Measurements from ENCODE around the gene THAP4.
"Not testable (repeated sequence)": the region's sequence is repeated elsewhere in the genome, so short reads cannot be mapped to it uniquely, and the experiment has no call there.

THAP4 gene

DNA sequence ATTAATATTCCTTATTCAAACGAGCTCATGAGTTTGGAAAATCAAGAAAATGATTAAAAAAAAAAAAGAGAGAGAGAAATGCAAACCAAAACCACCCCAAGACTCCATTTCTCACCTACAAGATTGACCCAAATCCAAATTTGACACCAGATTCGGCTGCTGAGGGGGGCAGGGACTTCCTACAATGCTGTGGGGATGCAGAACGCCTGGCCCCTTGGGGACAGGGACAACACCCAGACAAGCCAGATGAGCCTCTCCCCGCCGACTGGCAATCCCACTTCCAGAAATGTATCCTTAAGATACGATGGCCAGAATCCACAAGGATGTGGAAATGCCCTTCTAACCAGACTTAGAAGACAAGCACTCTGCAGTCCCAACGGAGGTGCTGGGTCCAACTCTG, 57.7 kb downstream of the THAP4 start:
- no peak for FAIRE-seq

DNA sequence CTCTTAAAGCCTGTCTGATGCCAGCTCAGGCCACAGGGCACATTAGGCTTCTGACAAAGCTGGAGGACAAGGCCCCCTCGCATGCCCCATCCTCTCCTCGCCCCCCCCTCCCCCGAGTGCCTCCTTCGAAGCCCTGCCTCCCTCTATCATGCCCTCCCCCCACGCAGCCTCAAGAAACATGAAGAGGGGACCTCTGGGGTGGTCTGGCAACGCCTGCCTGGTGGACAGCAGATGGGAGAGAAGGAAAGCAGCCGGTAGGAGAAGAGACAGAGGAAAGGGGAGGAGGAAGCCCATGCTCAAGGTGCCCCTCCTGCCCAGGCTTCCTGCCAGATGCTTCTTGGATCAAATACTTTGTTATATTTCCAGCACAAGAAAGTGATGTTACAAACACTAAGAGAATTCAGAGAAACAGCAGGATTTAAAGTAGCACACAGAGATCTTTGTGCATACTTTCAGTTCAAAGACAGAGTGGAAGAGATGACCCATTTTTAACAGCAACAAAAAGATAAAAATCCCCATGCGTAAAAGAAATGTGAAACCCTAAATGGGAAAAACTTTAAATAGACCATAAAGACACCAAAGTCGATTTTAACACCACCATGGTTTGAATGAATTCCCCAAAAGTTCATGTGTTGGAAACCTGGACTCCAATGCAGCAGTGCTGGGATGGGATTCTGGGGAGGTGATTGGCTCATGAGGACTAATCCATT, 59.4 kb downstream of the THAP4 start:
- FAIRE-seq: no peak

DNA sequence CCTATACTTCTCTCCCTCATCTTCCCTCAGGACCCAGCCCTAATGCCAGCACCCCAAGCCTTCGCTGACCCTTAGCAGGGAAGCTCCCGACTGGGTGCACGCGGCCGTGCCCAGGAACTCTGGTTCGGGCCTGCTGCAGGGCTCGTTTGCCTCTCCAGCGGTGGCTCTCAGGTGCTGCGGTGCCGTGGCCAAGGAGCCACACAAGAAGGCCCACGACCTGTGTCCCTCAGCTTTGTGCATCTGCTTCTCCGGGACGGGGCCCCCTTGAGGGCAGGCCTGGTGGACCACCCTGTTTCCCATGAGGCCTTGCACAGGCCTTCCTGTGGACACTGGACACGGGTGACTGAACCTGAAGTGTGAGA, 60.7 kb downstream of the THAP4 start:
- no peak for FAIRE-seq

DNA sequence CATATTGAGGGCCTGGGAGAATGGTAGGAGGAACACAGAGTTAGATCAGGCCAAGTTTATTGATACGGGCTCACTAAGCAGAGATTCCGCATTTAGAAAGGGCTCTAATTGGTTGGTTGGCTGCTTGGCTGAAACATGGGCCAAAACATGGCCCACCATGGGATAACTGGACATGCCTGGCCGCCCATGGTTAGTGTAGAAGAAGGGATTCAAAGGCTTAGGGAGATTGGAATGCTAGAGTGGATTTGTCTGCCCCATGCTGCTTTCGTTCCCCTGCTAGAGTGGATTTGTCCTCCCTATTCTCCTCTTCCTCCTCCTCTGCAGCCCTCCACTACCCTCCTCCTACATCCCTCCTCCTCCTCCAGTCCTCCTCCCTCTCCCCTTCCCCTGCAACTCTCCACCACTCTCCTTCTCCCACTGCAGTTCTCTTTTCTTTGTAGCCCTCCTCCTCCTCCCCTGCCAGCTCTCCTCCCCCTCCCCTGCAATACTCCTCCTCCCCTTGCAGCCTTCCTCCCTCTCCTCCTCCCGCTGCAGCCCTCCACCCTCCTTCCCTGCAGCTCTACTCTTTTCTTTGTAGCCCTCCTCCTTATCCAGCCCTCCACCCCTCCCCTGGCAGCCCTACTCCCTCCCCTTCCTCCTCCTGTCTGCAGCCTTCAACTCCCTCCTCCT, 61.2 kb downstream of the THAP4 start:
- no peak for FAIRE-seq

DNA sequence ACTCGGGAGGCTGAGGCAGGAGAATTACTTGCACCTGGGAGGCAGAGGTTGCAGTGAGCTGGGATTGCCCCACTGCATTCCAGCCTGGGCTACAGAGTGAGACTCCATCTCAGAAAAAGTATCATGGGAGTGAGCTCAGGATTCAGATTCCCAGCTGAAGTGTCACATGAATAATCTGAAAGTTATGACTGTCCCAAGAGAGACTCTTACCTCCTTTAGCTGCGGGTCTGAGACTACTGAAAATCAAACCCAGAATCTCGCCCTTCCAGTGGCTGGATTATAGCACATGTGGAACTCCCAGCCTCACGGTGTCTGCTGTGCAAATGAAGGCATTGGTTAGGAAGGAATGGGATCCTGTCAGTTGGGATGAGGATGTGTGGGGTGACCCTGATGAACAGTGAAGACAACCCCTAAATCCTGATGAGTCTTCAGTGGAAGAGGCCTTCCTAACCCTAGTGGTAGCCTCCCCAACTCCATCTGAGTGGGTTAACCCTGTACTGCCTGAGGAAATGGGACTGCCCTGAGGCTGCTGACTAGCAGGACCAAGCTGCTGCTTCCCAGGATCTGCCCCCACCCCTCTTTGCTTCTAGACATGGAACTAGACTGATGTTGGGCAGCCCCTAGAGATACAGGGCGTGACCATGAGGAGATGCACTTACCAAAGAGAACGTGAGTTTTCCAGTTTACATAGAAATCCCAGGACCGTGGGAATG, 61.9 kb downstream of the THAP4 start:
- FAIRE-seq: no peak

DNA sequence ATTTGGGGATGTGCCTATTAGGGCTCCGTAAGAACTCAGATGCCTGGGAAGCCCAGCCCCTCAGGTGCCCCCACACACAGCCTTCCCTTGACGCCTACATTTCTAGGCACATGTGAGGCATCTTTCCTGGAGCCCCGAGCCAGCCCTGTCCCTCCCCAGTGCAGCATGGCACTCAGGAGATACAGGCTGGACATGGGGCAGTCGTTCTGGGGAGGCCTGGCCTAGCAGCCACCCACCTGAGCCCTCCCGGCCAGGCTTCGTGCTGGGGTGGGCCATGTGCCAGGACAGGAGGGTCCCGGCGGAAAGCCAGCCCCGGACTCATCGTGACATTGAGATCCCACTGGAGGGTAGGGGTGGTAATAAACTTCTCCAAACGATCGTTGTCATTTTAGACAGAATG, 63.2 kb downstream of the THAP4 start:
- no peak for FAIRE-seq

DNA sequence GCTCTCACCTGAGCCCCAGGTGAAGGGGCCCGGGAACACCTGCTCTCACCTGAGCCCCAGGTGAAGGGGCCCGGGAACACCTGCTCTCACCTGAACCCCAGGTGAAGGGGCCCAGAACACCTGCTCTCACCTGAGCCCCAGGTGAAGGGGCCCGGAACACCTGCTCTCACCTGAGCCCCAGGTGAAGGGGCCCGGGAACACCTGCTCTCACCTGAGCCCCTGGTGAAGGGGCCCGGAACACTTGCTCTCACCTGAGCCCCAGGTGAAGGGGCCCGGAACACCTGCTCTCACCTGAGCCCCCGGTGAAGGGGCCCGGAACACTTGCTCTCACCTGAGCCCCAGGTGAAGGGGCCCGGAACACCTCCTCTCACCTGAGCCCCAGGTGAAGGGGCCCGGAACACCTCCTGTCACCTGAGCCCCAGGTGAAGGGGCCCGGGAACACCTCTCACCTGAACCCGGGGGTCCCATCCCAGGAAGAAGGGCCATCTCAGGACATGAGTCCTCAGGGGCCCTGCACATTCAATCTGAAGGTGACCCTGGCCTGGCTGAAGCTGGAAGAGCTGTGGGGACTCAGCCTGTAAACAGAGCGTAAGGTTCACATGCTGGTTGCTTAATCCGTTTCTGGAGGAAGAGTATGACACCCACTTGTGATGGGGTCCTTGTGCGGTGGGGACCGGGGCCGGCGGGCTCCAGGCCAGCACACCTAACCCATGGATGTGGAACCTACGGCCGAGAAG, 63.9 kb downstream of the THAP4 start:
- FAIRE-seq: not testable (repeated sequence)

DNA sequence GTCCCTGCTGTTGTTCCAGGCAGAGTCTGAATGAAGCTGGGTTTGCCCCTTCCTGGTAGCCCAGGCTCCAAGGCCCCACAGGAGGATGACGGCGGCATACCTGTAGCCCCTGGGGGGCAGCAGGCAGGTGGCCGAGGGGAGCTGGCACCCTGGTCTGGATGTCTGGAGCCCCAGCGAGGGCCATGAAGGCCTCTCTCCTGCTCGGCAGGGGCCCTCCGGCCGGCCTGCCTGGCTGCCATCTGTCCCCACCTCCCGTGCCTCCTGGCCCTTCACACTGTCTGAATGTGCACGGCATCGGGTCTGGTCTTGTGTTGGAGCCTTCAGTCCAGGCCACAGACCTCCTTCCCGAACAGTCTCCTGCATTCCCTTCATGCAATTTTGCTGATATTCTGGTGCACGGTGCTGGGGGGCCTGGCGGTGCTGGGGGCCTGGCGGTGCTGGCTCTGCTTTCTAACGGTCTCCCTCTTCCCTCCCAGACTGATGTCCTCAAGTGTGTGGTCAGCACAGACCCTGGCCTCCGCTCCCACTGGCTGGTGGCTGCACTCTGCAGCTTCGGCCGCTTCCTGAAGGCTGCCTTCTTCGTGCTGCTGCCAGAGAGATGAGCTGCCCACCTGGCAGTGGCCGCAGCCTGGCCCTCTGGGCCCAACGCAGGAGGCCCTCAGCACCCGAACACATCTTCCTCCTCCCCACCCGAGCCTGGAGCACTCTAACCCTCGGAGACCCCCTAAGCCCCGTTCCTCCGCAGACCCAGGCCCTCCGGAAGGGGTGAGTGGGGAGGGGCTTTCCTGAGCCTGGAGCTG, 64.9 kb downstream of the THAP4 start:
- FAIRE-seq: no peak

DNA sequence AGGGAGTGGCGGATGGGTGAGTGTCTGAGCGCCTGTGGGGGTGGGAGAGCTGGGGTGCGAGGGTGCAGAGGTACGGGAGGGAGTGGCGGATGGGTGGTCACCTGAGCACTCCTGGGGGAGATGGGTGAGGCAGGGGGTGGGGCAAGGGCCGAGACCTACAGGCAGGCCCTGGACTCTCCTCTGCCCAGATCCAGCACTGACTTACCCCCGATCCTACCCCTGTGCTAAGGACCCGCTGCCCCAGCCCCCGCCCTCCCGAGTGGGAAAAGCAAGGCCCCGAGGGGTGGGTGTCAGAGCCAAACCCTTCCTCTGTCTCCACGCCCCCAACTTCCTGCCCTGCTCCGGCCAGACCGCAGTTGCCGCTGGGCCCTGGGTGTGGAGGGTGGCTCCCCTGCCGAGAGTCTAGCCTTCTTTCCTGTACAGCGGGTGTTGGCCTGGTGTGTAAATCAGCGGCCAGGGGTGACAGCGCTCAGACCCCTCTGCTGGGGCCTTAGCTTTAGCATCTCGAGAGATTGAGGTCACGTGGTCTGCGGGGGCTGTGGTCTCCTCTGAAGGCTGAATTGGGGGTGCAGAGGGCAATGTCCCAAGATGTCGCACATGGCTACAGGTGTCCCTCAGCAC, 65.9 kb downstream of the THAP4 start:
- no peak for FAIRE-seq

DNA sequence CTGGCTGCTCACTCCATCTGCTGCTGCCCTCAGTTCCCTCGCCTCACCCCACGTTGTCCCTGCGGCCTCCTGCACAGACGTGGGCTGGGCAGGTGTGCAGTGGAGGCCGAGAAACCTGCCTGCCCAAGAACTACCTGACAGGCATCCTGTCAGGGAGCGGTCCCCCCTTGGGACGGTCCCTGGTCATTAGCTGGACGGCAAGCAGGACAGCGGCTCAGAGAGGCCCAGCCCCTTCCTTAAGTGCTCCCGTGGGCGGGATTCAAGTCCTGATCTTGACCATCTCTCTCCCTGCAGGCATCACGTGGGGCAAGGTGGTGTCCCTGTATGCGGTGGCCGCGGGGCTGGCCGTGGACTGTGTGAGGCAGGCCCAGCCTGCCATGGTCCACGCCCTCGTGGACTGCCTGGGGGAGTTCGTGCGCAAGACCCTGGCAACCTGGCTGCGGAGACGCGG, 67.1 kb downstream of the THAP4 start:
- FAIRE-seq: no peak

DNA sequence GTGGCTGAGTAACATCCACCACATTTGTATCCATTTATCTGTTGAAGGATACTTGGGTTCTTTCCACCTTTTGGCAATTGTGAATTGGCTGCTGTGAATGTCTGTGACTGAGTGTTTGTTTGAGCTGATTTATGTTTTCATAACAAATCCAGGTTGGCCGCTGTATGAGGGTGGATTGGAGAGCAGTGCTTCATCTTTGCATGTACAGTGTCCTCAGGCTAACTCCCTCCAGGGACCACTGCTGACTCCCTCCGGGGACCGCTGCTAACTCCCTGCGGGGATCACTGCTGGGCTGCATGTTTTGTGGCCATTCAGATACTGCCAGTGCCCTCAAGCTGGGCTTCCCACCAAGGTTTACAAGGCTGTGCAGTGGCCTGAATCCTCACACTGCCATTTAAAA, 68.2 kb downstream of the THAP4 start:
- no peak for FAIRE-seq

DNA sequence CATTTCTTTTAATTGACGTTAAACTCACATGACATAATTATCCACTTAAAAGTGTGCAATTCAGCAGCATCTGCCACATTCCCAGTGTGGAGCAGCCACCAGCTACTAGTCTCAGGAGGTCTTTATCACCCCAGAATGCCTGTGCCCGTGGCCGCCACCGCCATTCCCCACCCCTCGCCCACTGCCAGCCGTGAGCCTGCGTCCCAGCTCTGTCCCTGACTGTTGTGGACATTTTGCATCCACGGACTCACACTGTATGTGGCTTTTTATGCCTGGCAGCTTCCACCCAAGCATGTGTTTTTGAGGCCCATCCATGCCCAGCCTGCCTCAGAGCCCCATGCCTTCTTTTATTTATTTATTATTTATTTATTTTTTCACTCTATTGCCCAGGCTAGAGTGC, 69.2 kb downstream of the THAP4 start:
- FAIRE-seq: no peak

DNA sequence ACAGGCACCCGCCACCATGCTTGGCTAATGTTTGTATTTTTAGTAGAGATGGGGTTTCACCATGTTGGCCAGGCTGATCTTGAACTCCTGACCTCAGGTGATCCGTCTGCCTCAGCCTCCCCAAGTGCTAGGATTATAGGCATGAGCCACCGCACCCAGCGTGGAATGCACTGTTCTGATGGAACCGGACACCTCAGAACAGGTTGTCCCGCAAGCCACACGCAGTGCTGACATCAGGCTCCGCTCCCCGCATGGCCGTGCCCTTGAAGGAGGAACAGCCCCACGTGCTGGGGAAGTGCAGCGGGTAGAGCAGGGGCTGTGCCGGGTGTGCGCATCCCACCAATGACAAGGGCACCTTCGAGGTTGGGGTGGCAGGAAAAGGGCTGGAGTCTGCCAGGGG, 69.7 kb downstream of the THAP4 start:
- FAIRE-seq: not testable (repeated sequence)

DNA sequence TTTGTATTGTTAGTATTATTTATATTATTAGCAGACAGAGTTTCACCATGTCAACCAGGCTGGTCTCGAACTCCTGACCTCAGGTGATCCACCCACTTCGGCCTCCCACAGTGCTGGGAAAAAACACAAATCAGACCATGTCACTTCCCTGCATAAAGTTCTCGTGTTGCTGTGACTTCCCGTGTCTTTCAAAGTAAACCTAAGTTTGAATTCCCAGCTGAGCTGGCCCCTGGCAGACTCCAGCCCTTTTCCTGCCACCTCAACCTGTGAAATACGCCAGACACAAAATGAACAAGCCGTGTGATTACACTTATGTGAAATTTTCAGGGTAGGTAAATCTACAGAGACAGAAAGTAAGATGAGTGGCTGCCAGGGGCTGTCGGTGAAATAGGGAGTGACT, 70.5 kb downstream of the THAP4 start:
- FAIRE-seq: no peak

DNA sequence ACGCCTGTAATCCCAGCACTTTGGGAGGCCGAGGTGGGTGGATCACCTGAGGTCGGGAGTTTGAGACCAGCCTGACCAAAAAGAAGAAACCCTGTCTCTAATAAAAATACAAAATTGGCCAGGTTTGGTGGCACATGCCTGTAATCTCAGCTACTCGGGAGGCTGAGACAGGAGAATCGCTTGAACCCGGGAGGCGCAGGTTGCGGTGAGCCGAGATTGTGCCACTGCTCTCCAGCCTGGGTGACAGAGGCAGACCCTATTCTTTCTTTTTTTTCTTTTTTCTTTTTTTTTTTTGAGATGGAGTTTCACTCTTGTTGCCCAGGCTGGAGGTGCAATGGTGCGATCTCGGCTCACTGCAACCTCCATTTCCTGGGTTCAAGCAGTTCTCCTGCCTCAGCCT, 70.9 kb downstream of the THAP4 start:
- not testable (repeated sequence) for FAIRE-seq

DNA sequence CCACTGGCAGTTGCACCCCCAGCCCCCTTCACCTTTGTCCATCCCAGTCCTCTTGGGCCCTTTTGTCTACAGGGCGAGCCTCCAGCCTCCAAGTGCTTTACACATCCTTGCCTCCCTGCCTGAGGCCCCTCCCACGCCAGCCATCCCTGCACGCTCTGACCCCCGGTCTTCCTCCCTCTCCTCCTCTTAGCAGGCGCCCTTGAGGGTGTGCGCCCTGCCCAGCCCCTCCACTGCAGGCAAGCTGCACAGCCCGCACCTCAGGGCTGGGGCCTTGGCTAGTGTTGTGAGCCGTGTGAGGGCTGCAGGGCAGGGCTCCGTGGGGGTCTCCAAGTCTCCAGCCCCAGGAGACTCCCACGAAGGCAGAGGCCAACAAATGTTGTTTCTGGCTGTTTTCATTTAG, 71.5 kb downstream of the THAP4 start:
- FAIRE-seq: no peak

DNA sequence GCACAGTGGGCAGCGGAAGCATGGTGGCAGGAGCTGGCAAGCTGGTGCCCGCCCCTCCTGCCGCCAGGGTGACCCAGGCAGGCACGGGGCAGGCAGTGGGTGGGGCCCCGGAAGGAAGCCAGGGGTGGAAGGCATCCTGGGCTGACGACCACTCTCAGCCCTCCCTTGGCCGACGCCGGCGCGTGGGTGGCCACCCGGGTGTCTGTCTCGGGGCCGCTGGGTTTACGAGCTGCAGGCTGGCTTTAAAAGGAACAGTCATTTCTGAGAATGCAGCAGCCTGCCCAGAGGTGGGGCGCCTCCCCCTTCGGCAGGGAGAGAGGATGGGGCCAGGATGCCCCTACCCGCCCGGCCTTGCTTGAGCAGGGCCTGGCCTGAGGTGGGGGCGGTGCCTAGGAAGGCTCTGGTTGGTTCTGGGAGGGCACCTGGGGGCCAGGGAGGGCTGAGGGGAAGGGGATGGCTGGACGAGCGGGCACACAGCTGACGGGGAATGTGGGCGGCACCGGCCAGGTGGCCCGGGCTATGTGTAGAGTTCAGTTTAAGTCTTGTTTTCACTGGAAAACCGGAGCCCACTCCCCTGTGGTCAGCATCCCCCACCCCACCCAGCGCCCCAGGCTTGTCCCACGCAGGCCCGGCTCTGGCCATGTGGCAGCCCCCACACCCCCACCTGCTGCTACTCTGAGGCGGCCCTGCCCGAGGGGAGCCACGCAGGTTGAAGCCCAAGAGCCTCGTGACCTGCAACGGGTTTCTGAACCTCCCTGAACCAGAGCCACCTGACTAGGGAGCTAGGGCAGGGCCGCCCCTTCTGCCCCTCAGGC, 72.2 kb downstream of the THAP4 start:
- no peak for FAIRE-seq

DNA sequence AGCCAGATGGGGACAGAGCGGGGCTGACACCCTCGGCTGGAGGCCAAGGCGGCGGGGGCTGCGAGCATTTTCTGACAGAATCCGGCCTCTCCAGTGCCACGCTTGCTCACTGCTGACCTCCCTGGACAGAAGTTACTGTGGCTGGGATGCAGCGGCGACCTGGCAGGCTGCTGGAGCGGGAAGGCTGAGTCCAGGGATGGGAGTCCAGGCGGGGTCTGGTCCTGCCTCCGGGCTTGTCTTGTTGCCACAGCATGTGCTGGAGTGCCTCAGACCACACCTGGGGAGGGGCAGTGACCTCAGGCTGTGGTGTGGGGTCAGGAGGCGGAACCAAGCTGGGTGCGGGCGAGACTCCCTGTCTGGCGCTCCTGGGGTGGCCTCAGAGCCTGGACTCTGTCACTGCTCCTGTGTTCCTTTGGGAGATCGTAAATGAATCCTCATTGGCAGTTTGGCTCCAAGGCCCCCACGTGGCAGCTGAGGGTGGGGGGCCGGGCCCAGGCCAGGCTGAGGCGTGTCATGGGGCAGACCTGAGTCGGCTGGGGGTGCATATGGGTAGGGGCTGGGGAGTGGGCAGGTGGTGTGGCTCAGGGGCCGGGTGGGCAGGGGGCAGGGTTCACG, 72.9 kb downstream of the THAP4 start:
- no peak for FAIRE-seq

DNA sequence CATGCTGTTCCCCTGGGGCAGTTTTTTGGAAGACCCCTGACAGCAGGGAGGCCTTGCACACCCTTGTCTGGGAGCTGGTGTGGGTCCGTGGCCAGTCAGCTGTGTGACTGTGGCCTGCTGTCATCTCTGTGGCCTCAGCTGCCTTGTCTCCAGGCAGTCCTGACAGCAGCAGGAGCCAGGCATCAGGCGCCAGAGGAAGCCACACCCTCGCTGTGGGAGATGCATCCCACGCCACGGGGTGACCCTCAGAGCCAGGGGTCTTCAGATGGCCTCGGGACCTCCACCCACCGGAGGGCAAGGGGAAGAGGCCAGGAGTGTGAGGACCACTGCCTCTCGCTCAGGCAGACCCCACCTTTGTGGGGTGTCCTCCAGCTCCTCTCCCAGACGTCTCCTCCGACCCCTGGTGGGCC, 73.4 kb downstream of the THAP4 start:
- FAIRE-seq: no peak

DNA sequence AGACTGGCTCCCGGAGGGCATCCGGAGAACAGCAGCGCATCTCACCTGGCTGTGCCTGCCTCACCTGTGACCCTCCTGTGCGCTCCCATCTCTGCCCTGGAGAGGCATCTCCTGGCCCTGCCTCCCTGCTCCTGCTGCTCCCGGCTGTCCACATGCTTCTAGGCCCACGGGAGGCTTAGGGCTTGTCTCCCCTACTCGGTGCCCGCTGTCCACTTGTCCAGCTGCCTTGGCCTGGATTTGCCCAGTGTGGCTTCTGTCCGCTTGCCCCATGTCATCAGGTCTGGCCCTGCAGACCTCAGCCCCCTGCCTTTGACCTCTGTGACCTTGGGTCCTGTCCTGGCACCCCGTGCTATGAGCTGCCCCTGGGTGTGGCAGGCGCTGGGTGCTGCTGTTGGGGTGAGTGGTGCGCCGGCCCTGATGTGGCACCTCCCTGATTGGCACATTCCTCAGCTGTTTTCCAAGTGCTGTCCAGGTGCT, 73.9 kb downstream of the THAP4 start:
- no peak for FAIRE-seq
